Common myeloid progenitor, CD34-positive (primary cell): ENCODE data around the gene NEDD8.

Source experiments
- CTCF ChIA-PET: fragments of 350-600 bp; sonication (Branson Sonifier 250); formaldehyde crosslinking; loops from one replicate; lab custom pipeline; 2021; ENCODE audit warnings: antibody characterized with exemption; lab: Charles Lee
- POLR2A ChIA-PET: fragments of 350-600 bp; sonication (Branson Sonifier 250); formaldehyde crosslinking; loops from one replicate; lab custom pipeline; 2021; ENCODE audit warnings: antibody characterized with exemption; lab: Charles Lee
- DNase-seq, 3 donors: peaks; one replicate each; pipeline versions ENCODE4 v3.0.0 to v3.0.0-alpha.2; 2013
- H3K27ac ChIP-seq, 2 experiments: 1 replicate in 1 of 2; 2 replicates in 1 of 2; pipeline ENCODE4 v1.7.0; 2013; ENCODE audit warnings: inconsistent platforms in 2 of 2, low read length in 2 of 2, mild to moderate bottlenecking in 2 of 2, low read depth in 1 of 2, moderate library complexity in 1 of 2; ENCODE audit not compliant: severe bottlenecking in 2 of 2, insufficient read depth in 1 of 2, poor library complexity in 1 of 2
- H3K27me3 ChIP-seq, 5 experiments: replicated peaks in 2 of 5; 1 replicate in 3 of 5; 2 replicates in 2 of 5; pipeline versions ENCODE4 v1.6.1 to v1.7.0; 2013; ENCODE audit warnings: low read length in 4 of 5, mild to moderate bottlenecking in 2 of 5, moderate library complexity in 2 of 5, inconsistent platforms in 1 of 5; ENCODE audit not compliant: insufficient read depth in 5 of 5, control insufficient read depth in 4 of 5
- H3K36me3 ChIP-seq, 4 experiments: 1 replicate in 2 of 4; 2 replicates in 2 of 4; pipeline versions ENCODE4 v1.6.1 to v1.7.0; 2013; ENCODE audit warnings: low read length in 3 of 4, control low read depth in 1 of 4, mild to moderate bottlenecking in 1 of 4; ENCODE audit not compliant: control insufficient read depth in 4 of 4, insufficient read depth in 4 of 4
- H3K4me1 ChIP-seq, 4 experiments: 1 replicate in 3 of 4; 2 replicates in 1 of 4; pipeline versions ENCODE4 v1.6.1 to v1.7.1; 2013; ENCODE audit warnings: low read length in 3 of 4, mild to moderate bottlenecking in 3 of 4, control low read depth in 1 of 4, inconsistent platforms in 1 of 4, moderate library complexity in 1 of 4; ENCODE audit not compliant: control insufficient read depth in 4 of 4, insufficient read depth in 4 of 4; ENCODE audit errors: control extremely low read depth in 1 of 4
- H3K4me3 ChIP-seq, 7 experiments: 1 replicate in 4 of 7; 2 replicates in 3 of 7; pipeline versions ENCODE4 v1.5.1 to v1.7.0; 2013; ENCODE audit warnings: mild to moderate bottlenecking in 7 of 7, low read length in 6 of 7, moderate library complexity in 6 of 7, inconsistent platforms in 2 of 7, low read depth in 2 of 7, control low read depth in 1 of 7; ENCODE audit not compliant: insufficient read depth in 4 of 7, control insufficient read depth in 1 of 7; ENCODE audit errors: extremely low read depth in 1 of 7
- H3K9me3 ChIP-seq, 5 experiments: 1 replicate in 4 of 5; 2 replicates in 1 of 5; pipeline versions ENCODE4 v1.6.1 to v1.7.1; 2013; ENCODE audit warnings: low read length in 4 of 5, mild to moderate bottlenecking in 2 of 5, inconsistent platforms in 1 of 5, low read depth in 1 of 5, moderate library complexity in 1 of 5; ENCODE audit not compliant: control insufficient read depth in 4 of 5, insufficient read depth in 2 of 5; ENCODE audit errors: control extremely low read depth in 1 of 5
- WGBS: methylation state at CpG from one replicate; pipeline ENCODE4 v1.1.5; 2013; ENCODE audit not compliant: insufficient coverage; 5-methylcytosine and 5-hydroxymethylcytosine counted together

Gene NEDD8

GRCh38 chr14:24167469-24168114, 64.6 kb downstream of the NEDD8 start:
- 76% methylated on average over 3 of the region's 3 CpGs for WGBS
- peaks cover 17 to 57% (median 43%) of the 10 kb centered on the region in 4 experiments for H3K36me3 ChIP-seq
- no peaks in the 10 kb centered on the region for H3K27me3 ChIP-seq
- peaks cover 4 to 23% (median 11%) of the 10 kb centered on the region in 4 experiments for H3K4me1 ChIP-seq
- ChIA-PET POLR2A (interaction anchor here (0.6 kb wide), 2 partner anchors 14 to 54 kb away, joined by 3 read pairs; no protein-coding TSS in a partner anchor), CTCF (no interaction called here)
- no peaks in the 10 kb centered on the region for H3K9me3 ChIP-seq
- H3K27ac ChIP-seq: no peak overlapping the region
- H3K4me3 ChIP-seq: no peak overlapping the region
- DNase-seq: peak in 2 of 3 donors; percentile 34 to 55
